ENCODE results near the gene ARHGEF16. TPM values are rescaled to one million over a fixed set of nuclear protein-coding genes. Genes with fewer than 3 reads are reported as not detected.

Gene ARHGEF16
- total and polyA plus RNA-seq, 8 donors: 14.6 to 149 (median 39.2) TPM

GRCh38 chr1:3469849-3470649 lies 15.6 kb downstream of the ARHGEF16 start:
- H3K4me3 ChIP-seq: no peak overlapping the region
- H3K4me1 ChIP-seq: peaks cover 6 to 29% (median 18%) of the 10 kb centered on the region in 4 donors
- no peak overlapping the region for H3K27ac ChIP-seq
- intact Hi-C loops (cut with DNase I; ENCODE audit: low total_unique reads): no loop called here
- peaks cover 0 to 54% (median 0%) of the 10 kb centered on the region in 3 donors for H3K27me3 ChIP-seq
- 76 to 83% (median 83%) methylated on average over 16 to 17 of the region's 17 CpGs for WGBS, 5 donors
- peaks cover 0 to 59% (median 27%) of the 10 kb centered on the region in 4 donors for H3K36me3 ChIP-seq
- no peaks in the 10 kb centered on the region for H3K9me3 ChIP-seq
- no peak for DNase-seq
- no peak for TF ChIP-seq POLR2AphosphoS5 (IDR thresholded peaks at IDR 0.05)
- TF ChIP-seq EP300 (IDR thresholded peaks at IDR 0.05): no peak
- TF ChIP-seq, protein P1, sequence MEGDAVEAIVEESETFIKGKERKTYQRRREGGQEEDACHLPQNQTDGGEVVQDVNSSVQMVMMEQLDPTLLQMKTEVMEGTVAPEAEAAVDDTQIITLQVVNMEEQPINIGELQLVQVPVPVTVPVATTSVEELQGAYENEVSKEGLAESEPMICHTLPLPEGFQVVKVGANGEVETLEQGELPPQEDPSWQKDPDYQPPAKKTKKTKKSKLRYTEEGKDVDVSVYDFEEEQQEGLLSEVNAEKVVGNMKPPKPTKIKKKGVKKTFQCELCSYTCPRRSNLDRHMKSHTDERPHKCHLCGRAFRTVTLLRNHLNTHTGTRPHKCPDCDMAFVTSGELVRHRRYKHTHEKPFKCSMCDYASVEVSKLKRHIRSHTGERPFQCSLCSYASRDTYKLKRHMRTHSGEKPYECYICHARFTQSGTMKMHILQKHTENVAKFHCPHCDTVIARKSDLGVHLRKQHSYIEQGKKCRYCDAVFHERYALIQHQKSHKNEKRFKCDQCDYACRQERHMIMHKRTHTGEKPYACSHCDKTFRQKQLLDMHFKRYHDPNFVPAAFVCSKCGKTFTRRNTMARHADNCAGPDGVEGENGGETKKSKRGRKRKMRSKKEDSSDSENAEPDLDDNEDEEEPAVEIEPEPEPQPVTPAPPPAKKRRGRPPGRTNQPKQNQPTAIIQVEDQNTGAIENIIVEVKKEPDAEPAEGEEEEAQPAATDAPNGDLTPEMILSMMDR (IDR thresholded peaks at IDR 0.05): no peak
- TF ChIP-seq POLR2A (IDR thresholded peaks at IDR 0.05): no peak

DNA sequence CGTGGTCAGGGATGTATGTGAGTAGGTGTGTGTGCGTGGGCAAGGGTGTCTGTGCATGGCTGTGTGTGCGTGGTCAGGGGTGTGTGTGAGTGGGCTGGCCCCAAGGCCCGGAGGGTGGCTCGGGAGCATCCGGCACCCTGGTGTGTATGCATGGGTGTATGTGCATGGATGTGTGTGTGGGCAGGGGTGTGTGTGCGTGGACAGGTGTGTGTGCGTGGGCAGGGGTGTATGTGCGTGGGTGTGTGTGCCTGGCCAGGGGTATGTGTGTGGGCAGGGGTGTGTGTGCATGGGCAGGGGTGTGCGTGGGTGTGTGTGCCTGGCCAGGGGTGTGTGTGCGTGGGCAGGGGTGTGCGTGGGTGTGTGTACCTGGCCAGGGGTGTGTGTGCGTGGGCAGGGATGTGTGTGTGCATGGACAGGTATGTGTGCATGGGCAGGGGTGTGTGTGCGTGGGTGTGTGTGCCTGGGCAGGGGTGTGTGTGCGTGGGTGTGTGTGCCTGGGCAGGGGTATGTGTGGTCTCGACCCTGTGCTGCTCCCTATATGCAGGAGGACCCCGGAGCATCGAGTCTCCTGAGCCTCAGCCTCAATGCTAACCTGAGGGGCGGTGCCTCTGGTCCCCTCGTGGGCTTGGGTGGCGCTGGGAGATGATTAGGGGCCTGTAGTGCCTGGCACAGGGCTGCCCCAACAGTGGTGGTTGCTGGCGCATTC lies 16.3 kb downstream of the ARHGEF16 start:
- 64 to 80% (median 76%) methylated on average over 20 to 22 of the region's 22 CpGs for WGBS, 5 donors
- no peak for DNase-seq
- H3K4me3 ChIP-seq: no peak overlapping the region
- no peaks in the 10 kb centered on the region for H3K9me3 ChIP-seq
- peaks cover 0 to 60% (median 28%) of the 10 kb centered on the region in 4 donors for H3K36me3 ChIP-seq
- no peak for TF ChIP-seq POLR2AphosphoS5 (IDR thresholded peaks at IDR 0.05)
- TF ChIP-seq, protein P1 (IDR thresholded peaks at IDR 0.05): no peak
- TF ChIP-seq POLR2A (IDR thresholded peaks at IDR 0.05): no peak
- no peak for TF ChIP-seq EP300 (IDR thresholded peaks at IDR 0.05)
- peak overlapping the region in 3 of 5 donors; percentile 7 to 59 (median 28) for H3K27ac ChIP-seq
- peaks cover 0 to 56% (median 0%) of the 10 kb centered on the region in 3 donors for H3K27me3 ChIP-seq
- intact Hi-C loops (cut with DNase I; ENCODE audit: low total_unique reads): no loop called here
- H3K4me1 ChIP-seq: peaks cover 6 to 29% (median 18%) of the 10 kb centered on the region in 4 donors

- WGBS, 5 donors: 52 to 62% (median 56%) methylated on average over 18 to 25 of the region's 25 CpGs
- peaks cover 0 to 61% (median 0%) of the 10 kb centered on the region in 3 donors for H3K27me3 ChIP-seq
- peak overlapping the region in 4 of 5 donors; percentile 7 to 59 (median 21) for H3K27ac ChIP-seq
- no peak overlapping the region for H3K4me3 ChIP-seq
- H3K4me1 ChIP-seq: peaks cover 6 to 29% (median 18%) of the 10 kb centered on the region in 4 donors
- H3K9me3 ChIP-seq: no peaks in the 10 kb centered on the region
- peaks cover 0 to 68% (median 31%) of the 10 kb centered on the region in 4 donors for H3K36me3 ChIP-seq
- peak in 1 of 2 donors; percentile 80 for DNase-seq
- TF ChIP-seq POLR2A (IDR thresholded peaks at IDR 0.05) (no peak), EP300 (IDR thresholded peaks at IDR 0.05) (no peak), POLR2AphosphoS5 (IDR thresholded peaks at IDR 0.05) (no peak)
- TF ChIP-seq, protein P1 (IDR thresholded peaks at IDR 0.05): peak in 1 of 7 experiments; percentile 19
- intact Hi-C loops (cut with DNase I; ENCODE audit: low total_unique reads): no loop called here
These were observed 17.1 kb downstream of the ARHGEF16 start for GRCh38 chr1:3471356-3472087.
